GM12878 (cell line): ENCODE data around the gene HPCA.

ENCODE experiments used
- BCL11A ChIP-seq: IDR thresholded peaks from 2 replicates; pipeline ENCODE4 v1.6.1; 2011; ENCODE audit warnings: low read depth, low read length
- CTCF ChIP-seq, 3 experiments: IDR thresholded peaks in 2 of 3; conservative IDR thresholded peaks in 1 of 3; 2 replicates each; pipeline ENCODE4 v1.5.1; 2011; ENCODE audit warnings: low read depth in 3 of 3, low read length in 3 of 3, mild to moderate bottlenecking in 3 of 3, control low read depth in 2 of 3, moderate library complexity in 2 of 3, inconsistent platforms in 1 of 3, mixed read lengths in 1 of 3; ENCODE audit not compliant: control insufficient read depth in 2 of 3, insufficient read depth in 1 of 3; ENCODE audit errors: extremely low read depth in 1 of 3
- MYC ChIP-seq: IDR thresholded peaks from 2 replicates; pipeline ENCODE4 v1.6.1; 2011; ENCODE audit warnings: mild to moderate bottlenecking, low read length, moderate library complexity, inconsistent platforms; ENCODE audit not compliant: insufficient read depth, insufficient replicate concordance, insufficient read length, severe bottlenecking
- NBN ChIP-seq: fragments of 450-650 bp; IDR thresholded peaks from 2 replicates; pipeline ENCODE4 v1.6.1; 2016
- NFIC ChIP-seq: IDR thresholded peaks from 2 replicates; pipeline ENCODE4 v1.6.1; 2012; ENCODE audit warnings: low read depth, mild to moderate bottlenecking, inconsistent platforms, low read length, moderate library complexity
- POLR2A ChIP-seq: IDR thresholded peaks from 2 replicates; pipeline ENCODE4 v1.6.1; 2011; ENCODE audit warnings: low read depth, mild to moderate bottlenecking, low read length
- POU2F2 ChIP-seq: IDR thresholded peaks from 3 replicates; pipeline ENCODE4 v1.6.1; 2011; ENCODE audit warnings: low read depth, mild to moderate bottlenecking, low read length, borderline replicate concordance
- SMARCA5 ChIP-seq: fragments of 450-650 bp; IDR thresholded peaks from 2 replicates; pipeline ENCODE4 v1.6.1; 2017; ENCODE audit warnings: mild to moderate bottlenecking
- ZNF274 ChIP-seq: IDR thresholded peaks from one replicate; pipeline ENCODE4 v1.8.0; 2011; ENCODE audit not compliant: insufficient read length, insufficient read depth

- TF ChIP-seq NBN (no peak), SMARCA5 (no peak), MYC (no peak), CTCF (IDR thresholded peaks at IDR 0.05 in 2 of 3, conservative IDR thresholded peaks at IDR 0.05 in 1 of 3; ENCODE audit: control insufficient read depth in 2 of 3, extremely low read depth in 1 of 3, insufficient read depth in 1 of 3, low read depth in 3 of 3, low read length in 3 of 3) (no peak), ZNF274 (no peak), NFIC (no peak), BCL11A (no peak), POLR2A (no peak), POU2F2 (no peak)
Observed at GRCh38 chr1:32868085-32868484, 18.2 kb upstream of the HPCA start.
